ENCODE results near the gene FAM13A. TPM values are rescaled to one million over a fixed set of nuclear protein-coding genes. Genes with fewer than 3 reads are reported as not detected.

Gene FAM13A
- total RNA-seq, 1 experiment from 2014 or later = 26.7 TPM

DNA sequence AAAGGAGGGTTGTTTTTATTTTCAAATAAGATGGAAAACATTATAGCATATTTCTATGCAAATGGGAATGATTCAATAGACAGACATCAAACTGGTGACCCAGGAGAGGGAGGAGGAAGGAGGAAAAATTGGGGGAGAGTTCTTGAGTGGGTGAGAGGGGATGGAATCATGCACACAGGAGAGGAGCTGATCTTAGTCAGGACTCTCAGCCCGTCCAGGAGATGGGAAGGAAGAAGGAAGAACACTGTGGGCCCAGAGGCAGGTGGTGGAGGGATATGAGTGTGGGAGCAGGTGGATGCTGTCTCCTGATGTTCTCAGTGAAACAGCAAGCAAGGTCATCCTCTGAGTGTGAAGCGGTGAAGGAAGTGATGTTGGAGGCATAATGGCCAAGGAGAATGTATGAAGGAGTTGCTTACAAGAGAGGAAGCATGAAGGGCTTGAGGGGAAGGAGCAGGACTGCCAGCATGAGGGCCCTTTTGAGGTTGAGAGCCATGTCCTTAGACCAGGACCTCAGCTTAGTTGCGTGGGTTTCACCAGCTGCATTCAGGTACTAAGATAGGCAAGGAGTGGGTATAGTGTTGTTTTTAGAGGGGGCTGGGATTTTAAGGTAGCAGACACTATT lies 197.7 kb downstream of the FAM13A start:
- H3K4me3 ChIP-seq = no peak overlapping the region
- H3K36me3 ChIP-seq (ENCODE audit: low read depth) = no peaks in the 10 kb centered on the region
- no peak overlapping the region for H2AFZ ChIP-seq
- no peaks in the 10 kb centered on the region for H3K27me3 ChIP-seq (ENCODE audit: insufficient read depth, low read depth)
- no peak overlapping the region for H3K4me2 ChIP-seq
- CTCF ChIA-PET = no interaction called here
- H3F3A ChIP-seq (ENCODE audit: insufficient read depth, low read depth) = no peaks in the 10 kb centered on the region
- H3K9me3 ChIP-seq (ENCODE audit: insufficient read depth, low read depth) = no peaks in the 10 kb centered on the region
- no peak for DNase-seq
- intact Hi-C loops (cut with micrococcal nuclease; ENCODE audit: unreplicated experiment) = no loop called here
- H3K27ac ChIP-seq = no peak overlapping the region
- BruUV-seq (replicated peaks) = no TSS peak
- no peak for TF ChIP-seq EZH2 (IDR thresholded peaks at IDR 0.05; ENCODE audit: low read depth)
- TF ChIP-seq, protein P1, sequence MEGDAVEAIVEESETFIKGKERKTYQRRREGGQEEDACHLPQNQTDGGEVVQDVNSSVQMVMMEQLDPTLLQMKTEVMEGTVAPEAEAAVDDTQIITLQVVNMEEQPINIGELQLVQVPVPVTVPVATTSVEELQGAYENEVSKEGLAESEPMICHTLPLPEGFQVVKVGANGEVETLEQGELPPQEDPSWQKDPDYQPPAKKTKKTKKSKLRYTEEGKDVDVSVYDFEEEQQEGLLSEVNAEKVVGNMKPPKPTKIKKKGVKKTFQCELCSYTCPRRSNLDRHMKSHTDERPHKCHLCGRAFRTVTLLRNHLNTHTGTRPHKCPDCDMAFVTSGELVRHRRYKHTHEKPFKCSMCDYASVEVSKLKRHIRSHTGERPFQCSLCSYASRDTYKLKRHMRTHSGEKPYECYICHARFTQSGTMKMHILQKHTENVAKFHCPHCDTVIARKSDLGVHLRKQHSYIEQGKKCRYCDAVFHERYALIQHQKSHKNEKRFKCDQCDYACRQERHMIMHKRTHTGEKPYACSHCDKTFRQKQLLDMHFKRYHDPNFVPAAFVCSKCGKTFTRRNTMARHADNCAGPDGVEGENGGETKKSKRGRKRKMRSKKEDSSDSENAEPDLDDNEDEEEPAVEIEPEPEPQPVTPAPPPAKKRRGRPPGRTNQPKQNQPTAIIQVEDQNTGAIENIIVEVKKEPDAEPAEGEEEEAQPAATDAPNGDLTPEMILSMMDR (conservative IDR thresholded peaks at IDR 0.05) = no peak
- POLR2A ChIA-PET (ENCODE audit: unreplicated experiment) = interaction anchor here (0.6 kb wide), 1 partner anchor 84 kb away, joined by 5 read pairs; no protein-coding TSS in a partner anchor
- H3K79me2 ChIP-seq (ENCODE audit: low read depth) = no peaks in the 10 kb centered on the region
- no peaks in the 10 kb centered on the region for H4K20me1 ChIP-seq (ENCODE audit: insufficient read depth)
- 0 out of 2 replicates have a peak, but pooled peaks cover 6% of the 10 kb centered on the region for H3K4me1 ChIP-seq (replicated peaks; ENCODE audit: insufficient read depth)
- no peaks in the 10 kb centered on the region for H3K9me2 ChIP-seq (ENCODE audit: insufficient read depth)

DNA sequence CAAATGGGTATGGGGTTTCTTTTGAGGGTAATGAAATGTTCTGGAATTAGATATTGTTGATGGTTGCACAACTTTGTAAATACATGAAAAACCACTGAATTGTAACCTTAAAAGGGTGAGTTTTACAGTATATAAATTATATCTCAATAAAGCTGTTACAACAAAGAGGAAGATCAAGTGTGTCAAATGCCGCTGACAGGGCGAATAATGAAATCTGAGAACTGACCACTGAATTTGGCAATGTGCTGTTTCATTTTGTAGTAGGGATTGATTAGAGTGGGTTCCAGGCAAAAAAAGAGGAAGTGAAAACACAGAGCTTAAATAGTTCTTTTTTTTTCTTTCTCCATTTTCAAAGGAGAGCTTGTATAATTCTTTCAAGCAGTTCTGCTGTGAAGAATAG lies 198.2 kb downstream of the FAM13A start:
- no peak overlapping the region for H2AFZ ChIP-seq
- no peaks in the 10 kb centered on the region for H3K27me3 ChIP-seq (ENCODE audit: insufficient read depth, low read depth)
- no peaks in the 10 kb centered on the region for H3F3A ChIP-seq (ENCODE audit: insufficient read depth, low read depth)
- ChIA-PET POLR2A (ENCODE audit: unreplicated experiment) (interaction anchor here (0.6 kb wide), 1 partner anchor 83 kb away, joined by 5 read pairs; no protein-coding TSS in a partner anchor), CTCF (no interaction called here)
- BruUV-seq (replicated peaks) = no TSS peak
- no peaks in the 10 kb centered on the region for H3K79me2 ChIP-seq (ENCODE audit: low read depth)
- no peak overlapping the region for H3K4me3 ChIP-seq
- H3K4me1 ChIP-seq (replicated peaks; ENCODE audit: insufficient read depth) = 0 out of 2 replicates have a peak, but pooled peaks cover 6% of the 10 kb centered on the region
- intact Hi-C loops (cut with micrococcal nuclease; ENCODE audit: unreplicated experiment) = no loop called here
- no peak overlapping the region for H3K27ac ChIP-seq
- no peaks in the 10 kb centered on the region for H4K20me1 ChIP-seq (ENCODE audit: insufficient read depth)
- H3K9me2 ChIP-seq (ENCODE audit: insufficient read depth) = no peaks in the 10 kb centered on the region
- no peak overlapping the region for H3K4me2 ChIP-seq
- no peak for DNase-seq
- no peaks in the 10 kb centered on the region for H3K36me3 ChIP-seq (ENCODE audit: low read depth)
- H3K9me3 ChIP-seq (ENCODE audit: insufficient read depth, low read depth) = no peaks in the 10 kb centered on the region
- no peak for TF ChIP-seq EZH2 (IDR thresholded peaks at IDR 0.05; ENCODE audit: low read depth)
- TF ChIP-seq, protein P1 (conservative IDR thresholded peaks at IDR 0.05) = no peak

DNA sequence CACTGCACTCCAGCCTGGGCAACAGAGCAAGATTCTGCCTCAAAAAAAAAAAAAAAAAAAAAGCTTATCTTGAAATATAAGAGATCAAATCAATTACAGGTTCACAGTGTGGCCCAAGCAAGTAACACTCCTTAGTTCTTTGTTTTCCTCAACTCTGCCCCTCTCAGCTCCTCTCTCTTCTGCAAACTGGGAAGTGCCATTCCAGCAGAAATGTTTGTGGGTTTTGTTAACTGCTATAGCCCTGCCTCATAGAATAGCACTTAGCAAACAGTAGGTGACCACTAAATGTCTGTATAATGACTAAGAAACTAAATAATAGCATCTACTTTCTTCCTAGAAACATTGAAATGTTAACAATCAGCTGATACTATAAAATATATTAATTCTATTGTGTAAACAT lies 199.4 kb downstream of the FAM13A start:
- Histone ChIP-seq H3K9me3 (ENCODE audit: insufficient read depth, low read depth) (no peaks in the 10 kb centered on the region), H3K27ac (no peak overlapping the region), H3K27me3 (ENCODE audit: insufficient read depth, low read depth) (no peaks in the 10 kb centered on the region), H3K79me2 (ENCODE audit: low read depth) (no peaks in the 10 kb centered on the region), H3K4me2 (no peak overlapping the region), H3K9me2 (ENCODE audit: insufficient read depth) (no peaks in the 10 kb centered on the region), H3F3A (ENCODE audit: insufficient read depth, low read depth) (no peaks in the 10 kb centered on the region), H3K4me1 (replicated peaks; ENCODE audit: insufficient read depth) (0 out of 2 replicates have a peak, but pooled peaks cover 6% of the 10 kb centered on the region), H2AFZ (no peak overlapping the region), H4K20me1 (ENCODE audit: insufficient read depth) (no peaks in the 10 kb centered on the region), H3K4me3 (no peak overlapping the region), H3K36me3 (ENCODE audit: low read depth) (no peaks in the 10 kb centered on the region)
- no peak for DNase-seq
- no TSS peak for BruUV-seq (replicated peaks)
- ChIA-PET CTCF (no interaction called here), POLR2A (ENCODE audit: unreplicated experiment) (no interaction called here)
- TF ChIP-seq, protein P1 (conservative IDR thresholded peaks at IDR 0.05) = no peak
- intact Hi-C loops (cut with micrococcal nuclease; ENCODE audit: unreplicated experiment) = no loop called here

Measured in PC-9 (cell line).